ENCODE results near the gene MYO9B. TPM values are rescaled to one million over a fixed set of nuclear protein-coding genes. Genes with fewer than 3 reads are reported as not detected.

The MYO9B gene
- total and polyA plus RNA-seq, 7 donors: 24.6 to 95.0 (median 48.2) TPM

GRCh38 chr19:17219286-17219685 lies 143.7 kb downstream of the MYO9B start:
- Histone ChIP-seq H3K4me3 (no peak overlapping the region), H3K4me1 (peaks cover 0 to 20% (median 15%) of the 10 kb centered on the region in 4 donors), H3K27ac (no peak overlapping the region), H3K27me3 (no peaks in the 10 kb centered on the region), H3K36me3 (peaks cover 0 to 24% (median 12%) of the 10 kb centered on the region in 4 donors), H3K9me3 (no peaks in the 10 kb centered on the region)
- whole genome bisulfite sequencing, 2 donors: 97 to 98% methylated on average over 8 of the region's 8 CpGs
- no peak for DNase-seq
- intact Hi-C loops (cut with DNase I): no loop called here
- TF ChIP-seq CTCF (IDR thresholded peaks at IDR 0.05) (no peak), POLR2AphosphoS5 (IDR thresholded peaks at IDR 0.05) (no peak), POLR2A (IDR thresholded peaks at IDR 0.05) (no peak), EP300 (IDR thresholded peaks at IDR 0.05) (no peak)

GRCh38 chr19:17220207-17220758 lies 144.7 kb downstream of the MYO9B start:
- peaks cover 0 to 14% (median 9%) of the 10 kb centered on the region in 4 donors for H3K4me1 ChIP-seq
- intact Hi-C loops (cut with DNase I): loop anchor here (10.0 kb wide), 1 partner anchor 245 kb away; the partner anchor contains the start of gene NXNL1
- no peak for DNase-seq
- H3K36me3 ChIP-seq: peaks cover 0 to 24% (median 12%) of the 10 kb centered on the region in 4 donors
- H3K27me3 ChIP-seq: no peaks in the 10 kb centered on the region
- no peak overlapping the region for H3K4me3 ChIP-seq
- no peaks in the 10 kb centered on the region for H3K9me3 ChIP-seq
- TF ChIP-seq CTCF (IDR thresholded peaks at IDR 0.05): no peak
- TF ChIP-seq POLR2AphosphoS5 (IDR thresholded peaks at IDR 0.05): no peak
- TF ChIP-seq POLR2A (IDR thresholded peaks at IDR 0.05): no peak
- TF ChIP-seq EP300 (IDR thresholded peaks at IDR 0.05): no peak
- H3K27ac ChIP-seq: peak overlapping the region in 1 of 4 donors; percentile 42
- WGBS, 2 donors: 15 to 55% methylated on average over 14 of the region's 14 CpGs

DNA sequence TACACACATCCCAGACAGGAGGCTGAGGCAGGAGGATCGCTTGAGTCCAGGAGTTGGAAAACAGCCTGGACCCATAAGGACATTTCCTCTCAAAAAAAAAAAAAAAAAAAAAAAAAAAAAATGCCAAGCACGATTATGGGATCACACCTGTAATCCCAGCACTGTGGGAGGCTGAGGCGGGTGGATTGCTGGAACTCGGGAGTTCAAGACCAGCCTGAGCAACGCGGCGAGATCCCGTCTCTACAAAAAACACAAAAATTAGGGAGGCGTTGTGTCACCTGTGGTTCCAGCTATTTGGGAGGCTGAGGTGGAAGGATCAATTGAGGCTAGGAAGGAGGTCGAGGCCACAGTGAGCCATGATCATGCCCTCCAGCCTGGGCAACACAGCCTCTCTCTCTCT lies 149.5 kb downstream of the MYO9B start:
- Histone ChIP-seq H3K4me1 (peaks cover 0 to 26% (median 16%) of the 10 kb centered on the region in 4 donors), H3K36me3 (peaks cover 0 to 15% (median 0%) of the 10 kb centered on the region in 4 donors), H3K4me3 (no peak overlapping the region), H3K9me3 (no peaks in the 10 kb centered on the region), H3K27me3 (no peaks in the 10 kb centered on the region), H3K27ac (no peak overlapping the region)
- no peak for TF ChIP-seq EP300 (IDR thresholded peaks at IDR 0.05)
- TF ChIP-seq POLR2AphosphoS5 (IDR thresholded peaks at IDR 0.05): no peak
- TF ChIP-seq CTCF (IDR thresholded peaks at IDR 0.05): no peak
- no peak for TF ChIP-seq POLR2A (IDR thresholded peaks at IDR 0.05)
- intact Hi-C loops (cut with DNase I): loop anchor here (10.0 kb wide), 1 partner anchor 240 kb away; the partner anchor contains the start of gene NXNL1
- no peak for DNase-seq
- WGBS, 2 donors: 70 to 88% methylated on average over 10 of the region's 10 CpGs

DNA sequence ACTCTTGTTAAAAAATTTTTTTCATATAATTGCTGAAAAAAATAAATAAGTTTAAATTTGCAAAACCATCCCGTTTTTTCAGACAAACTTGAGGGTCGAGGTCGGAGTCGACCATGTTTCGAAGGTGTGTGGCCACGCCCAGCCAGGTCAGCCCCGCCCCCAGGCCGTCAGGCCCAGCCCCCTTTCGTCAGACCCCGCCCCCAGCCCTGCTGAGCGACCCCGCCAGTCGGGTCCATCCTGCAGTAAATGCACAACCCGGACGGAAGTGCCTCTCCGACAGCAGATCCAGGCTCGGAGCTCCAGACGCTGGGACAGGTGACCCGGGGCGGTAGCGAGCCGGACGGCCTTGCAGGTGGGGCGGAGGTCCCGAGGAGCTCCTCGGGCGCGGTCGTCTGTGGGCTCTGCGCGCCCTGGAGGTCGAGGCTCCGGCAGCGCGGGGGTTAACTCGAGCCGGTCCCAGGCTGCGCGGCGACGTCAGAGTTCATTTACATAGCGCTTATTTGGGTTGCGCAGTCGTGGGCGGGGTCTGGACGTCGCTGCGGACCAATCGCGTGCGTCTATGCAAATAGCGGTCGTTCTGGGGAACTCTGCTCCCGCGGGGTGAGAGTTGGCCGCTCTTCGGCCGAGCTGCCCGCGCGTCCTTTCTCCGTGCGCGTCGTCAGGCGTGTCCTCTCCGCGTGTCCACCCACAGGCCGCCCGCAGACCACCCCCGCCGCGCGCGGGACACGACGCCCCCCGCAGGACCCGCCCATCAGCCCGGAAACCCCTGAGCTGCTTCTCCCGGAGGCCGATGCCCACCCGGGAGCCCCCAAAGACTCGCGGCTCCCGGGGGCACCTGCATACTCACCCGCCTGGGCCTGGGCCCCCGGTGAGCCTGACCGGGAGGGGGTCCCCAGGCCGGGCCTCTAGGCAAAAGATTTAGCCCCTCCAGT lies 150.7 kb downstream of the MYO9B start, which contains the start of gene OCEL1:
Gene OCEL1 (plus strand): TSS at position 225 of the 932 bp plus-strand sequence. CDS start 22 bp downstream, at position 247.
- WGBS, 2 donors: 0 to 1% methylated on average over 90 of the region's 90 CpGs
- peak; percentile 100 for DNase-seq
- Histone ChIP-seq H3K27ac (peak within 1 kb of the TSS; percentile 85 to 94 (median 87)), H3K9me3 (no peaks in the 10 kb centered on the region), H3K4me1 (peaks cover 0 to 22% (median 16%) of the 10 kb centered on the region in 4 donors), H3K4me3 (peak within 1 kb of the TSS; percentile 62 to 74 (median 64)), H3K36me3 (peaks cover 0 to 23% (median 0%) of the 10 kb centered on the region in 4 donors), H3K27me3 (no peaks in the 10 kb centered on the region)
- intact Hi-C loops (cut with DNase I): loop anchor here (1.0 to 10.0 kb wide), 3 partner anchors 19 to 239 kb away; partner anchors contain the start of genes HAUS8, MYO9B, NR2F6 and NXNL1
- TF ChIP-seq EP300 (IDR thresholded peaks at IDR 0.05) (peak in 2 of 4 donors; percentile 12 to 15), CTCF (IDR thresholded peaks at IDR 0.05) (no peak), POLR2AphosphoS5 (IDR thresholded peaks at IDR 0.05) (peak; percentile 85 to 92 (median 90)), POLR2A (IDR thresholded peaks at IDR 0.05) (peak; percentile 54 to 55)

All from sigmoid colon (tissue), 7 donors.